ENCODE results near the gene RERE.
A peak's percentile ranks its signal among the peaks of the same experiment; 100 is the strongest.

RERE gene

DNA sequence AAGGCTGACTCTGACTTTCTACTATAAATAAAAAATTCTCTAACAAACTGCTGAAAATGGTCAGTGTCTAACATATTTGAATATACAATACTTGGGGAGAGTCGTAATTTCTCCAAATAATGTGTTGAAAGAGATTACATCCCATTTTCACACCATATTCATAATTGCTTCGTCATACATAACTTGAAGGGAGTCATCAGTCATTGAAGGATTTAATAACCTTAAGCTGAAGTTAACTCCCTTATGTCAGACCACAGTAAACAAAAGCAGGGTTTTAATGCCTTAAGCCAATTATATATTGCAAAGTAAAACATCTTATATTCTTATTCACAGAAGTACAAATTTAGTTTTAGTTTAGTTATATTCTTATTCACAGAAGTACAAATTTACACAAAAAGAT, 129.9 kb downstream of the RERE start:
- Histone ChIP-seq H3K4me2 (ENCODE audit: low read length) (no peak overlapping the region), H3K27me3 (ENCODE audit: insufficient read depth, low read length) (no peaks in the 10 kb centered on the region), H3K79me1 (ENCODE audit: low read length) (no peaks in the 10 kb centered on the region), H3K9ac (ENCODE audit: low read length) (no peak overlapping the region), H4K91ac (ENCODE audit: low read depth, low read length) (no peak overlapping the region), H2BK12ac (ENCODE audit: low read length) (no peak overlapping the region), H3K79me2 (ENCODE audit: control insufficient read depth, insufficient read depth, low read length, poor library complexity) (peaks cover 8% of the 10 kb centered on the region), H3K14ac (ENCODE audit: low read length) (no peak overlapping the region), H2AK5ac (ENCODE audit: low read length) (no peak overlapping the region), H2AFZ (ENCODE audit: insufficient read depth, low read length, poor library complexity) (no peak overlapping the region), H3K9me3 (ENCODE audit: insufficient read depth, low read depth, low read length) (no peaks in the 10 kb centered on the region), H2BK120ac (ENCODE audit: insufficient read depth, low read length, poor library complexity) (no peak overlapping the region), H3K36me3 (ENCODE audit: control insufficient read depth in 1 of 2, insufficient read depth in 2 of 2, low read length in 2 of 2) (no peaks in the 10 kb centered on the region), H4K8ac (ENCODE audit: low read depth, low read length) (no peak overlapping the region), H3K4ac (ENCODE audit: low read depth, low read length) (no peak overlapping the region), H3K27ac (ENCODE audit: low read depth, low read length) (no peak overlapping the region), H2BK5ac (ENCODE audit: low read depth, low read length, poor library complexity) (no peak overlapping the region), H4K12ac (ENCODE audit: low read depth, low read length) (no peak overlapping the region), H3K18ac (ENCODE audit: low read length) (no peak overlapping the region), H3K4me1 (ENCODE audit: control insufficient read depth in 1 of 2, insufficient read depth in 2 of 2, low read length in 2 of 2) (no peaks in the 10 kb centered on the region), H3K23ac (ENCODE audit: low read length) (no peak overlapping the region), H3K4me3 (ENCODE audit: low read depth, low read length) (no peak overlapping the region)
- DNase-seq = no peak
- no CpG with 5 or more reads among the region's 2 CpGs for WGBS (ENCODE audit: extremely low coverage, insufficient coverage, insufficient read length)

DNA sequence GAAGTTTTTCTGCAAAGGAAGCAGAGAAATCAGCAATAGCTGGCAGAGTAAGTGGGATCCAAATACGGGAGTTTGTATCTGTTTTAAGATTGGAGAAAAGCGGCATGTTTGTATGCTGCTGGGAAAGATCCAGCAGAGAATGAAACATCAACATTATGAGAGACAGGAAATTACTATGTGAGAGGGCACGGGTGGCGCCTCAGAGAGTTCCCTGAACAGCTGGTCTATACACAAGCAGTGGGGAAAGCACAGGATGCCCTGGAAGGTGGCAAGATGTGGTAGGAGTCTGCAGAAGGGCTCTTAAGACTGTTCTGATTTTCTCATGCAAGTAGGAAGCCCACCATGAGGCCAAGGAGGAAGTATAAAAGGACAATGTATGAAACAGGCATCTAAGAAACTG, 130.4 kb downstream of the RERE start:
- H3K27me3 ChIP-seq (ENCODE audit: insufficient read depth, low read length) = no peaks in the 10 kb centered on the region
- H3K36me3 ChIP-seq (ENCODE audit: control insufficient read depth in 1 of 2, insufficient read depth in 2 of 2, low read length in 2 of 2) = no peaks in the 10 kb centered on the region
- no peak overlapping the region for H3K4me3 ChIP-seq (ENCODE audit: low read depth, low read length)
- H3K79me1 ChIP-seq (ENCODE audit: low read length) = no peaks in the 10 kb centered on the region
- H3K14ac ChIP-seq (ENCODE audit: low read length) = no peak overlapping the region
- H3K79me2 ChIP-seq (ENCODE audit: control insufficient read depth, insufficient read depth, low read length, poor library complexity) = peaks cover 8% of the 10 kb centered on the region
- no peak overlapping the region for H4K91ac ChIP-seq (ENCODE audit: low read depth, low read length)
- no peak overlapping the region for H3K18ac ChIP-seq (ENCODE audit: low read length)
- H3K4ac ChIP-seq (ENCODE audit: low read depth, low read length) = peak overlapping the region; percentile 85
- no peaks in the 10 kb centered on the region for H3K4me1 ChIP-seq (ENCODE audit: control insufficient read depth in 1 of 2, insufficient read depth in 2 of 2, low read length in 2 of 2)
- no CpG with 5 or more reads among the region's 4 CpGs for WGBS (ENCODE audit: extremely low coverage, insufficient coverage, insufficient read length)
- no peak overlapping the region for H2AFZ ChIP-seq (ENCODE audit: insufficient read depth, low read length, poor library complexity)
- no peak overlapping the region for H3K4me2 ChIP-seq (ENCODE audit: low read length)
- no peak overlapping the region for H3K9ac ChIP-seq (ENCODE audit: low read length)
- no peak overlapping the region for H2BK12ac ChIP-seq (ENCODE audit: low read length)
- H4K12ac ChIP-seq (ENCODE audit: low read depth, low read length) = no peak overlapping the region
- no peak overlapping the region for H3K23ac ChIP-seq (ENCODE audit: low read length)
- H2BK5ac ChIP-seq (ENCODE audit: low read depth, low read length, poor library complexity) = no peak overlapping the region
- peak overlapping the region; percentile 44 for H4K8ac ChIP-seq (ENCODE audit: low read depth, low read length)
- no peak overlapping the region for H3K27ac ChIP-seq (ENCODE audit: low read depth, low read length)
- H2AK5ac ChIP-seq (ENCODE audit: low read length) = no peak overlapping the region
- DNase-seq = no peak
- H3K9me3 ChIP-seq (ENCODE audit: insufficient read depth, low read depth, low read length) = no peaks in the 10 kb centered on the region
- no peak overlapping the region for H2BK120ac ChIP-seq (ENCODE audit: insufficient read depth, low read length, poor library complexity)

DNA sequence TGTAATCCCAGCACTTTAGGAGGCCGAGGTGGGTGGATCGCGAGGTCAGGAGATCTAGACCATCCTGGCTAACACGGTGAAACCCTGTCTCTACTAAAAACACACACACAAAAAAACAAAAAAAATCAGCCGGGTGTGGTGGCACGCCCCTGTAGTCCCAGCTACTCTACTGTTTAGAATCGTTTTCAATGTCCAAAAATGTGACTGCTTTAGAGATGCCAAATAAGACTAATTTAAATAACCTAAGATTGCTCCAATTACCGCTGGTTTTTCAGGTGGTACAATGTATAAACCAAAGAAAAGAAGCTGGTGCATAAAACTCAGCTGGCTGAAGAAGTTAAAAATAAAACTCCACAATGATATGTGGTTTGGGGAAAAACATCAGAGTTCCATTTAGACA, 132.0 kb downstream of the RERE start:
- WGBS (ENCODE audit: extremely low coverage, insufficient coverage, insufficient read length) = no CpG with 5 or more reads among the region's 8 CpGs
- H2BK5ac ChIP-seq (ENCODE audit: low read depth, low read length, poor library complexity) = no peak overlapping the region
- H3K4me3 ChIP-seq (ENCODE audit: low read depth, low read length) = no peak overlapping the region
- H3K4me1 ChIP-seq (ENCODE audit: control insufficient read depth in 1 of 2, insufficient read depth in 2 of 2, low read length in 2 of 2) = peaks cover 0 to 4% of the 10 kb centered on the region in 2 experiments
- H4K8ac ChIP-seq (ENCODE audit: low read depth, low read length) = no peak overlapping the region
- no peak overlapping the region for H3K18ac ChIP-seq (ENCODE audit: low read length)
- DNase-seq = no peak
- H2AK5ac ChIP-seq (ENCODE audit: low read length) = no peak overlapping the region
- no peak overlapping the region for H3K27ac ChIP-seq (ENCODE audit: low read depth, low read length)
- no peak overlapping the region for H4K91ac ChIP-seq (ENCODE audit: low read depth, low read length)
- no peak overlapping the region for H3K14ac ChIP-seq (ENCODE audit: low read length)
- no peaks in the 10 kb centered on the region for H3K79me1 ChIP-seq (ENCODE audit: low read length)
- no peaks in the 10 kb centered on the region for H3K36me3 ChIP-seq (ENCODE audit: control insufficient read depth in 1 of 2, insufficient read depth in 2 of 2, low read length in 2 of 2)
- H2AFZ ChIP-seq (ENCODE audit: insufficient read depth, low read length, poor library complexity) = no peak overlapping the region
- no peak overlapping the region for H3K23ac ChIP-seq (ENCODE audit: low read length)
- H2BK12ac ChIP-seq (ENCODE audit: low read length) = no peak overlapping the region
- H3K4me2 ChIP-seq (ENCODE audit: low read length) = no peak overlapping the region
- H3K27me3 ChIP-seq (ENCODE audit: insufficient read depth, low read length) = no peaks in the 10 kb centered on the region
- no peak overlapping the region for H4K12ac ChIP-seq (ENCODE audit: low read depth, low read length)
- H2BK120ac ChIP-seq (ENCODE audit: insufficient read depth, low read length, poor library complexity) = no peak overlapping the region
- no peak overlapping the region for H3K4ac ChIP-seq (ENCODE audit: low read depth, low read length)
- no peak overlapping the region for H3K9ac ChIP-seq (ENCODE audit: low read length)
- peaks cover 10% of the 10 kb centered on the region for H3K79me2 ChIP-seq (ENCODE audit: control insufficient read depth, insufficient read depth, low read length, poor library complexity)
- H3K9me3 ChIP-seq (ENCODE audit: insufficient read depth, low read depth, low read length) = no peaks in the 10 kb centered on the region

DNA sequence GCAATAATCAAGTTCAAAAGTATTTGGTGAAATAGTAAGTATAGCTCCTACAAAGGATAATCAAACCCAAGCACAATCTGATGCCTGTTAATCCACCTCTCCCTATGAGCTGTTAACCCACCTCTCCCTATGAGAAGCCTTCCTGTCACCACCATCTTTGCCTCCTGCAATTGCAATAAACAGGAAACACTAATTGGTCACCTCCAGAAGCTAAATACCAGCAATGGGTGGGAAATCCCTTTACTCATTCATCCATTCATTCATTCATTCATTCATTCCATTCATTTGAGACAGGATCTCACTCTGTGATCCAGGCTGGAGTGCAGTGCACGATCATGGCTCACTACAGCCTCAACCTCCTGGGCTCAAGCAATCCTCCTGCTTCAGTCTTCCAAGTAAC, 132.8 kb downstream of the RERE start:
- no peak overlapping the region for H3K27ac ChIP-seq (ENCODE audit: low read depth, low read length)
- DNase-seq = no peak
- H3K79me1 ChIP-seq (ENCODE audit: low read length) = no peaks in the 10 kb centered on the region
- H4K8ac ChIP-seq (ENCODE audit: low read depth, low read length) = no peak overlapping the region
- no peaks in the 10 kb centered on the region for H3K36me3 ChIP-seq (ENCODE audit: control insufficient read depth in 1 of 2, insufficient read depth in 2 of 2, low read length in 2 of 2)
- no peak overlapping the region for H4K91ac ChIP-seq (ENCODE audit: low read depth, low read length)
- H3K14ac ChIP-seq (ENCODE audit: low read length) = no peak overlapping the region
- no peak overlapping the region for H4K12ac ChIP-seq (ENCODE audit: low read depth, low read length)
- H2AK5ac ChIP-seq (ENCODE audit: low read length) = no peak overlapping the region
- no peak overlapping the region for H3K23ac ChIP-seq (ENCODE audit: low read length)
- peaks cover 12% of the 10 kb centered on the region for H3K79me2 ChIP-seq (ENCODE audit: control insufficient read depth, insufficient read depth, low read length, poor library complexity)
- WGBS (ENCODE audit: extremely low coverage, insufficient coverage, insufficient read length) = no CpG with 5 or more reads among the region's 1 CpG
- H3K9me3 ChIP-seq (ENCODE audit: insufficient read depth, low read depth, low read length) = no peaks in the 10 kb centered on the region
- H2BK5ac ChIP-seq (ENCODE audit: low read depth, low read length, poor library complexity) = no peak overlapping the region
- H3K4ac ChIP-seq (ENCODE audit: low read depth, low read length) = peak overlapping the region; percentile 78
- no peak overlapping the region for H2AFZ ChIP-seq (ENCODE audit: insufficient read depth, low read length, poor library complexity)
- no peak overlapping the region for H3K18ac ChIP-seq (ENCODE audit: low read length)
- no peak overlapping the region for H3K9ac ChIP-seq (ENCODE audit: low read length)
- H3K4me3 ChIP-seq (ENCODE audit: low read depth, low read length) = no peak overlapping the region
- H3K27me3 ChIP-seq (ENCODE audit: insufficient read depth, low read length) = no peaks in the 10 kb centered on the region
- no peak overlapping the region for H2BK120ac ChIP-seq (ENCODE audit: insufficient read depth, low read length, poor library complexity)
- no peak overlapping the region for H3K4me2 ChIP-seq (ENCODE audit: low read length)
- no peak overlapping the region for H2BK12ac ChIP-seq (ENCODE audit: low read length)
- peaks cover 0 to 7% of the 10 kb centered on the region in 2 experiments for H3K4me1 ChIP-seq (ENCODE audit: control insufficient read depth in 1 of 2, insufficient read depth in 2 of 2, low read length in 2 of 2)
